Measurements from ENCODE around the gene FYN. TPM values are rescaled to one million over a fixed set of nuclear protein-coding genes. Genes with fewer than 3 reads are reported as not detected.

FYN gene
- total and polyA plus RNA-seq, 9 of the 15 experiments (the other 6 are each of a cell fraction or from before 2014, with no cell fraction given) = 2.9 to 22.1 (median 11.4) TPM

DNA sequence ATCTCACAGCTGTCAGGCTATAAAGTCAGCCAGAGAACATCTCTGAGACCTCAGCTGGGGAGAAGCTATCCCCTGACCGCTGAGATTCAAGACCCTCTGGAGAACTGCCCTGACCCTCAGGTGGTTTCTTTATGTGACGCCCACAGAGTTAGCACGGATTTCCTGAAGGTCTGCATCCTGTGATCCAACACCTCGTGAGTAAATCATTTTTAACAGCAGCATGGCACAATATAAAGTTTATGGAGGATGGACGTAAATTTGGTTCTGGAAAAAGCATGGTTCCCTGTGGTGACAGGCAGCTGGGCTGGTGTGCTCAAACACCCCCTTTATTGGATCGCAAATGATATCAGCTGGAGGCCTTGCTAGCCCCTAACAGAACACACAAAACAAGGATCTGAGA, 242.2 kb downstream of the FYN start:
- no peak overlapping the region for H3K27ac ChIP-seq (ENCODE audit: extremely low read depth, low read depth, low read length)
- in situ Hi-C loops (cut with MboI) = loop anchor here (25.0 kb wide), 1 partner anchor 369 kb away; a partner anchor contains a TSS
- H3K36me3 ChIP-seq (ENCODE audit: control insufficient read depth, insufficient read depth, low read length) = no peaks in the 10 kb centered on the region
- TF ChIP-seq, protein P1, sequence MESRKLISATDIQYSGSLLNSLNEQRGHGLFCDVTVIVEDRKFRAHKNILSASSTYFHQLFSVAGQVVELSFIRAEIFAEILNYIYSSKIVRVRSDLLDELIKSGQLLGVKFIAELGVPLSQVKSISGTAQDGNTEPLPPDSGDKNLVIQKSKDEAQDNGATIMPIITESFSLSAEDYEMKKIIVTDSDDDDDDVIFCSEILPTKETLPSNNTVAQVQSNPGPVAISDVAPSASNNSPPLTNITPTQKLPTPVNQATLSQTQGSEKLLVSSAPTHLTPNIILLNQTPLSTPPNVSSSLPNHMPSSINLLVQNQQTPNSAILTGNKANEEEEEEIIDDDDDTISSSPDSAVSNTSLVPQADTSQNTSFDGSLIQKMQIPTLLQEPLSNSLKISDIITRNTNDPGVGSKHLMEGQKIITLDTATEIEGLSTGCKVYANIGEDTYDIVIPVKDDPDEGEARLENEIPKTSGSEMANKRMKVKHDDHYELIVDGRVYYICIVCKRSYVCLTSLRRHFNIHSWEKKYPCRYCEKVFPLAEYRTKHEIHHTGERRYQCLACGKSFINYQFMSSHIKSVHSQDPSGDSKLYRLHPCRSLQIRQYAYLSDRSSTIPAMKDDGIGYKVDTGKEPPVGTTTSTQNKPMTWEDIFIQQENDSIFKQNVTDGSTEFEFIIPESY (CRISPR knock-in tag; IDR thresholded peaks at IDR 0.05) = no peak
- TF ChIP-seq SETDB1 (IDR thresholded peaks at IDR 0.05; ENCODE audit: low read length) = no peak
- TF ChIP-seq DPF2 (IDR thresholded peaks at IDR 0.05) = no peak
- TF ChIP-seq KLF10 (CRISPR knock-in tag; IDR thresholded peaks at IDR 0.05) = no peak
- no peak for TF ChIP-seq SRSF1 (IDR thresholded peaks at IDR 0.05; ENCODE audit: low read depth, low read length)
- TF ChIP-seq CHD1 (IDR thresholded peaks at IDR 0.05; ENCODE audit: low read length) = no peak
- intact Hi-C loops (cut with micrococcal nuclease) = no loop called here
- no peak overlapping the region for H3K4me3 ChIP-seq
- H3K27me3 ChIP-seq (ENCODE audit: control insufficient read depth in 2 of 2, insufficient read depth in 2 of 2, low read length in 2 of 2) = peaks cover 25% of the 10 kb centered on the region in 2 experiments
- H2AFZ ChIP-seq (ENCODE audit: low read depth, low read length) = no peak overlapping the region
- peaks cover 0 to 11% of the 10 kb centered on the region in 2 experiments; a peak in 3 of 5 replicates for H3K4me1 ChIP-seq (replicated peaks in 1 of 2; ENCODE audit: control insufficient read depth in 2 of 2, insufficient read depth in 2 of 2, low read length in 2 of 2)
- no peak overlapping the region for H3K9ac ChIP-seq (ENCODE audit: insufficient read depth in 1 of 2, low read depth in 2 of 2, low read length in 2 of 2)
- ATAC-seq (no peak), FAIRE-seq (no peak), DNase-seq (ENCODE audit: extremely low read depth in 1 of 4, low spot score in 3 of 4) (no peak)
- H4K20me1 ChIP-seq (replicated peaks; ENCODE audit: control insufficient read depth, insufficient read depth, low read length) = no peaks in the 10 kb centered on the region
- ChIA-PET CTCF (ENCODE audit: low intra/inter-chr PET ratio) (no interaction called here), POLR2A (no interaction called here)
- no TSS peak for BruUV-seq (replicated peaks)
- H3K9me1 ChIP-seq (ENCODE audit: control insufficient read depth, insufficient read depth, low read length) = no peaks in the 10 kb centered on the region
- no peak overlapping the region for H3K4me2 ChIP-seq (ENCODE audit: insufficient read depth, low read length)
- 6% methylated on average over 6 of the region's 6 CpGs for WGBS (ENCODE audit: insufficient coverage, low coverage, missing lambda C conversion rate)
- no peaks in the 10 kb centered on the region for H3K9me3 ChIP-seq (replicated peaks; ENCODE audit: control insufficient read depth, insufficient read depth, low read depth, low read length)
- H3K79me2 ChIP-seq (ENCODE audit: control insufficient read depth, insufficient read depth, low read length) = no peaks in the 10 kb centered on the region

All from K562 (cell line).